Retina (tissue), 1 donor: ENCODE measurements around the gene RGS3.
"Not testable (repeated sequence)": the region's sequence is repeated elsewhere in the genome, so short reads cannot be mapped to it uniquely, and the experiment has no call there.

ENCODE experiments used
- DNase-seq: peaks from one replicate; pipeline ENCODE4 v3.0.0-alpha.2; 2016

RGS3 gene

GRCh38 chr9:113467183-113467582 lies 3.7 kb downstream of the RGS3 start:
- no peak for DNase-seq

- peak; percentile 56 for DNase-seq
Measured at GRCh38 chr9:113468716-113469448, 5.4 kb downstream of the RGS3 start.

GRCh38 chr9:113471143-113471542 lies 7.6 kb downstream of the RGS3 start:
- DNase-seq, result no peak

- DNase-seq, result no peak
Measured at GRCh38 chr9:113471566-113471965, 8.0 kb downstream of the RGS3 start.

- no peak for DNase-seq
Measured at GRCh38 chr9:113472199-113472598, 8.7 kb downstream of the RGS3 start.

- no peak for DNase-seq
Measured at GRCh38 chr9:113474360-113475028, 11.0 kb downstream of the RGS3 start.

- DNase-seq, result no peak
Measured at GRCh38 chr9:113475031-113475430, 11.5 kb downstream of the RGS3 start.

- no peak for DNase-seq
Measured at GRCh38 chr9:113475992-113476391, 12.5 kb downstream of the RGS3 start.

GRCh38 chr9:113476511-113476916 lies 13.0 kb downstream of the RGS3 start:
- no peak for DNase-seq

GRCh38 chr9:113477058-113477457 lies 13.5 kb downstream of the RGS3 start:
- no peak for DNase-seq

GRCh38 chr9:113477661-113478060 lies 14.1 kb downstream of the RGS3 start:
- no peak for DNase-seq

GRCh38 chr9:113479174-113479621 lies 15.7 kb downstream of the RGS3 start:
- no peak for DNase-seq

GRCh38 chr9:113480612-113481011 lies 17.1 kb downstream of the RGS3 start:
- DNase-seq, result no peak

GRCh38 chr9:113481176-113481787 lies 17.8 kb downstream of the RGS3 start:
- DNase-seq, result no peak

GRCh38 chr9:113482341-113482740 lies 18.8 kb downstream of the RGS3 start:
- DNase-seq, result no peak

- no peak for DNase-seq
Measured at GRCh38 chr9:113482991-113483675, 19.6 kb downstream of the RGS3 start.

- no peak for DNase-seq
Measured at GRCh38 chr9:113483676-113484257, 20.2 kb downstream of the RGS3 start.

- DNase-seq, result no peak
Measured at GRCh38 chr9:113484258-113484730, 20.8 kb downstream of the RGS3 start.

- DNase-seq, result no peak
Measured at GRCh38 chr9:113485761-113486115, 22.2 kb downstream of the RGS3 start.

GRCh38 chr9:113486327-113486726 lies 22.8 kb downstream of the RGS3 start:
- no peak for DNase-seq

GRCh38 chr9:113488071-113488470 lies 24.5 kb downstream of the RGS3 start:
- no peak for DNase-seq

GRCh38 chr9:113488490-113488889 lies 25.0 kb downstream of the RGS3 start:
- DNase-seq, result no peak

GRCh38 chr9:113491147-113491546 lies 27.6 kb downstream of the RGS3 start:
- not testable (repeated sequence) for DNase-seq
